ENCODE measurements around the gene PGLYRP4. TPM values are rescaled to one million over a fixed set of nuclear protein-coding genes. Genes with fewer than 3 reads are reported as not detected.
"Not testable (repeated sequence)": the region's sequence is repeated elsewhere in the genome, so short reads cannot be mapped to it uniquely, and the experiment has no call there.

Gene PGLYRP4
- total RNA-seq, 1 donor from 2014 or later, result 0.71 TPM

GRCh38 chr1:153353226-153353947, 4.7 kb upstream of the PGLYRP4 start:
- Histone ChIP-seq H3K36me3 (ENCODE audit: control insufficient read depth, insufficient read depth, low read length) (no peaks in the 10 kb centered on the region), H3K4me3 (ENCODE audit: low read depth, low read length) (no peak overlapping the region), H3K27me3 (ENCODE audit: control insufficient read depth, insufficient read depth, low read length) (peaks cover 8% of the 10 kb centered on the region)
- TF ChIP-seq CTCF (IDR thresholded peaks at IDR 0.05; ENCODE audit: insufficient read depth, low read length, poor library complexity, severe bottlenecking), result peak; percentile 54
- no peak for DNase-seq (ENCODE audit: low read depth)

DNA sequence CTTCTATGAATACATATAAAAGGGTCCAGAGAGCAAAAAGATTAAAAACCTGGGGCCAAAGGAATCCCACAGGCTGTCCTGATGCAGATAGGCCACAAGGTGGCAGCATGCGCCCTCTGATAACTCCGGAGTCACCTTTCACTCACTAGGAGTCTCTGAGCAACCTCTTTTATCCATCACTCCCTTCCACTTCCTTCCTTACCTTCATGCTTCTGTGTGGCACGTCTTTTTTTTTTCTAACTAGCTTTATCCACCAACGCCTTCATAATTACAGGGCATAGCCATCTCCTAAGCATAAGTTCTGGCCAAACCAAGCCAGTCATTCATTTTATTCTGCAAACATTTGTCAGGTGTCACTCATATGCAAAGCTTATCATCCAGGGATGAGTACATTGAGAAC, 3.9 kb upstream of the PGLYRP4 start:
- Histone ChIP-seq H3K4me3 (ENCODE audit: low read depth, low read length) (no peak overlapping the region), H3K36me3 (ENCODE audit: control insufficient read depth, insufficient read depth, low read length) (no peaks in the 10 kb centered on the region), H3K27me3 (ENCODE audit: control insufficient read depth, insufficient read depth, low read length) (peaks cover 9% of the 10 kb centered on the region)
- peak; percentile 78 for TF ChIP-seq CTCF (IDR thresholded peaks at IDR 0.05; ENCODE audit: insufficient read depth, low read length, poor library complexity, severe bottlenecking)
- DNase-seq (ENCODE audit: low read depth), result no peak

DNA sequence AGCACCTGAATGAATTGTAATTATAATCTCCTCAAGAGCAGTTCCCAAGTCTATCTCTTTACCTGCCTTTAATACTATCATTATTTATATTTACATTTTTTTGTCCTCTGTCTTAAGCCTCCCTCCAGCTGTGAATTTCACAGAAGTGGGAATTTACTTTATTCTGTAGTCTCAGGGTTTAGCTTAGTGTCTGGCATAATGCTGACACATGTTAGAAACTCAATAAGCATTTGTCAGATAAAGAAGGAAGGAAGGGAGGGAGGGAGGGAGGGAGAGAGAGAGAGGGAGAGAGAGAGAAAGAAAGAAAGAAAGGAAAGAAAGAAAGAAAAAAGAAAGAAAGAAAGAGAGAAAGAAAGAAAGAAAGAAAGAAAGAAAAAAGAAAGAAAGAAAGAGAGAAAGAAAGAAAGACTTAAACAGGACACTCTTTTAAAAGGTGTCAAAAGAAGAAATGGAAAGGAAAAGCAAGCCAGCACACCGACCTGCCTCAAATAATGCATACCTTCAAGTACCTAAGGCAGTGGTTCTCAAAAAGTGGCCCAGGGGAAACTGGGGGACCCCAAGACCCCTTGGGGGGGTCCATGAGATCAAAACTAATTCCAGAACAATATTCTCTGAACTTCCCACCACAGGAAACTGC, 1.8 kb upstream of the PGLYRP4 start:
- no peak for TF ChIP-seq CTCF (IDR thresholded peaks at IDR 0.05; ENCODE audit: insufficient read depth, low read length, poor library complexity, severe bottlenecking)
- H3K36me3 ChIP-seq (ENCODE audit: control insufficient read depth, insufficient read depth, low read length), result no peaks in the 10 kb centered on the region
- no peak for DNase-seq (ENCODE audit: low read depth)
- no peak overlapping the region for H3K4me3 ChIP-seq (ENCODE audit: low read depth, low read length)
- peaks cover 11% of the 10 kb centered on the region for H3K27me3 ChIP-seq (ENCODE audit: control insufficient read depth, insufficient read depth, low read length)

DNA sequence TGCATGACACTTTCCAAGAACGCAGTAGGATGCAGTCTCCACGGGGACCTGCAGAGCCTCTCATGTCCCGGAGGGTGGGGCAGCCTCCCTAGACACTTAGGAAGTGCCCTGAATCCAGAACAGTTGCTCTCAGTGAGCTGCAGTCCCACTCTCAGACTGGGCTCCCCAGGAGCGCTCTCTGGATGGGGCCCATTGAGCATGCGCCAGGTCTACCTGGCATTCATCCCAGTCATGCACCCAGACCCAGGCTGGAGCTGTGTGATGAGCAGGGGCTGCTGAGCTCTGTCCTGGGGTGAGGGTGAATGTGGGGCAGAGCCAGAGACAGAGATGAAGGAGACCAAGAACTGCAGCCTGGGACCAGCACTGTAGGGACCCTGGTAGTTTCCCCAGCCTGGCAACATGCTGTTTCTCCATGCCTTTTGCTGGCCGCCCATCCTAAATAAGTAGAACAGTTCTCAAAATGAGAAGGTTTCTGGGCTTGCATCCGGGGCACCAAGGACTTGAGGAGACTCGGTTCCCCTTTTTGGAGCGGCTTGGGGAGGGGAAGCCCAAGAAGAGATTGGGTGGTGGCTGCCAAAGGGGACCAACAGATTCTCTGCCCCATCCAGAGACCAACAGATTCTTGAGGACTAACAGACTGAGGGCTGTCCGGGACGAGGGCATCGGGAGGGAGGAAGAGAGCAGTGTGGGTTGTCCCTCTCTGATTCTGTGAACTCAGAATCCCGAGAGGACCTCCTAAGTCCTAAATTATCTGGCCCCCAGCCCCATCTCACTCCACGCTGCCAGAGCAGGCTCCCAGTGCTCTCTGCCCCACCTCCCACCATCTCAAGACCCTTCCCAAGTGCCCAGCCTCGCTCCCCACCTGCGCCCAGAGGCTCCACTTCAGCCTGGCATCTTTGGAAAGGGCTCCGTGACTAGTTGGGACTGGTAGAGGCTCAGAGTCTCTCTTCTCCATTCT, 1.0 kb upstream of the PGLYRP4 start:
- DNase-seq (ENCODE audit: low read depth), result no peak
- no peak for TF ChIP-seq CTCF (IDR thresholded peaks at IDR 0.05; ENCODE audit: insufficient read depth, low read length, poor library complexity, severe bottlenecking)
- H3K27me3 ChIP-seq (ENCODE audit: control insufficient read depth, insufficient read depth, low read length), result peaks cover 11% of the 10 kb centered on the region
- H3K36me3 ChIP-seq (ENCODE audit: control insufficient read depth, insufficient read depth, low read length), result no peaks in the 10 kb centered on the region
- no peak overlapping the region for H3K4me3 ChIP-seq (ENCODE audit: low read depth, low read length)

DNA sequence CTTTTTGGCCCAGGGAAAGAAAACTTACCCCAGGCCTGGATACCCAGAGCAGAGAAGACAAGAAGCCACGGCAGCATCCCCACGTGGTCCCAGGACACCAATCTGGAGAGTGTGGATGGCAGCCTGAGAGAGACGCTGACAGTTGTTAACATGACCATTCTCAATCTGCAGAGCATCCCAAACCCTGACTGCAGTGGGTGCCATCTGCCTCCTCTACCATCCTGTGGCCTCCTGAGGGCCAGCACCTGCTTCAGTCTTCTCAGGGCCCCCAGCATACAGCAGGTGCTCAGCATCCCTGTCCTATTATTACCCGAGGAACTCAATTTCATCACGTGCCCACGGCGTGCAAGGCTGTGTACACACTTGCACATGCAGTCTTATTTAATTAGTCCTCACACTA, 785 bp downstream of the PGLYRP4 start:
- Histone ChIP-seq H3K27me3 (ENCODE audit: control insufficient read depth, insufficient read depth, low read length) (peaks cover 11% of the 10 kb centered on the region), H3K4me3 (ENCODE audit: low read depth, low read length) (no peak overlapping the region), H3K36me3 (ENCODE audit: control insufficient read depth, insufficient read depth, low read length) (no peaks in the 10 kb centered on the region)
- no peak for DNase-seq (ENCODE audit: low read depth)
- TF ChIP-seq CTCF (IDR thresholded peaks at IDR 0.05; ENCODE audit: insufficient read depth, low read length, poor library complexity, severe bottlenecking), result no peak

DNA sequence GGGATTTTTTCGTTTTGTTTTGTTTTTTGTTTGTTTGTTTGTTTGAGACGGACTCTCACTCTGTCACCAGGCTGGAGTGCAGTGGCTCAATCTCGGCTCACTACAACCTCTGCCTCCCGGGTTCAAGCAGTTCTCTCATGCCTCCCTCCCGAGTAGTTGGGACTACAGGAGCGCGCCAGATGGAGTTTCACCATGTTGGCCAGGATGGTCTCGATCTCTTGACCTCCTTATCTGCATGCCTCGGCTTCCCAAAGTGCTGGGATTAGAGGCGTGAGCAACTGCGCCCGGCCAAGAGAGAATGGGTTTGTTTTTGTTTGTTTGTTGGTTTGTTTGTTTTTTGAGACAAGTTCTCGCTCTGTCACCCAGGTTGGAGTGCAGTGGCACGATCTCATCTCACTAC, 1.6 kb downstream of the PGLYRP4 start:
- DNase-seq (ENCODE audit: low read depth); H3K4me3 ChIP-seq (ENCODE audit: low read depth, low read length); H3K36me3 ChIP-seq (ENCODE audit: control insufficient read depth, insufficient read depth, low read length): not testable (repeated sequence)
- H3K27me3 ChIP-seq (ENCODE audit: control insufficient read depth, insufficient read depth, low read length), result peaks cover 11% of the 10 kb centered on the region

All from kidney epithelial cell (primary cell).